ENCODE results near the gene SYTL2.

DNA sequence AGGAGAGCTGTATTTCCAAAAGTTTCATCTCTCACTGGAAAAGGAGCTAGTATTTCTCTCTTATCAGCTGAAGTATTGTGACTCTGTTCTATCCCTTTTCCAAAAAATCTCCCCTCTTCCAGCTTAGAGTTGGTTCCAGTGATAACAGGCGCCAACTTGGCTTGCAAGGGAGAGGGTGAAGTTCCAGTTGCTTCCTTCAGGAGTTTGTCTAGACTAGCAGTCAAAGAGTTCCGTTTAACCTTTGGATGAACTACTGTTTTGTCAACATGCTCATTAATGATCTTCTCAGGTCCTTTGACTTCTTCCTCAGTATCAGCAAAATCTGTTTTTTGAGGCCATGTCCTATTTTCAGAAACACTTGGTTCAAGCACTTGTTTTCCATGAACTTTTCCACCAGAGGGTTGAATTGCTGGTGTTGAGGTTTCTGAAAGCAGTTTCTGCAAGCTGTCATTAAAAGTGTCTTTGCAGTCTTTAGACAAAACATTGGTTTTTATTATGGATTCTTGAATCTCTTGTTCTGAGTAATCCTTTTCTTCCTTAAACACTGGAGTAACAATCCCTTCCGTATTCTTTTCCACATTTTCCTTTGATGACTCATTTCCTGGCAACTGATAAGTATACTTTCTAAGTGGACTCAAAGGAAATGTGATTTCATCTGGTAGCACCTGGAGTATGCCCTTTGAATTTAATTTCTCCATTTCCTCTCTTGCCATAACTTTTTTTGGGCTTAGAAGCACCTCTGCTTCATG is 85.3 kb downstream of the SYTL2 start:
- TF ChIP-seq, protein P1, sequence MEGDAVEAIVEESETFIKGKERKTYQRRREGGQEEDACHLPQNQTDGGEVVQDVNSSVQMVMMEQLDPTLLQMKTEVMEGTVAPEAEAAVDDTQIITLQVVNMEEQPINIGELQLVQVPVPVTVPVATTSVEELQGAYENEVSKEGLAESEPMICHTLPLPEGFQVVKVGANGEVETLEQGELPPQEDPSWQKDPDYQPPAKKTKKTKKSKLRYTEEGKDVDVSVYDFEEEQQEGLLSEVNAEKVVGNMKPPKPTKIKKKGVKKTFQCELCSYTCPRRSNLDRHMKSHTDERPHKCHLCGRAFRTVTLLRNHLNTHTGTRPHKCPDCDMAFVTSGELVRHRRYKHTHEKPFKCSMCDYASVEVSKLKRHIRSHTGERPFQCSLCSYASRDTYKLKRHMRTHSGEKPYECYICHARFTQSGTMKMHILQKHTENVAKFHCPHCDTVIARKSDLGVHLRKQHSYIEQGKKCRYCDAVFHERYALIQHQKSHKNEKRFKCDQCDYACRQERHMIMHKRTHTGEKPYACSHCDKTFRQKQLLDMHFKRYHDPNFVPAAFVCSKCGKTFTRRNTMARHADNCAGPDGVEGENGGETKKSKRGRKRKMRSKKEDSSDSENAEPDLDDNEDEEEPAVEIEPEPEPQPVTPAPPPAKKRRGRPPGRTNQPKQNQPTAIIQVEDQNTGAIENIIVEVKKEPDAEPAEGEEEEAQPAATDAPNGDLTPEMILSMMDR (IDR thresholded peaks at IDR 0.05): no peak
- no peak for TF ChIP-seq POLR2A (IDR thresholded peaks at IDR 0.05)

Data from right lobe of liver (tissue), 4 donors.